ENCODE data around the gene ZNF280C. TPM values are rescaled to one million over a fixed set of nuclear protein-coding genes. Genes with fewer than 3 reads are reported as not detected.
A peak's percentile ranks its signal among the peaks of the same experiment; 100 is the strongest.

ZNF280C gene
- total RNA-seq, 6 experiments from 2014 or later, result 5.6 to 7.1 (median 6.6) TPM

GRCh38 chrX:130176354-130176776 lies 92.3 kb downstream of the ZNF280C start:
- no peak for DNase-seq
- peaks cover 30% of the 10 kb centered on the region for H3K4me1 Mint-ChIP-seq (ENCODE audit: low read depth)
- H3K4me3 Mint-ChIP-seq, result no peak overlapping the region
- H3K27ac Mint-ChIP-seq, result no peak overlapping the region
- TF ChIP-seq, protein P1, sequence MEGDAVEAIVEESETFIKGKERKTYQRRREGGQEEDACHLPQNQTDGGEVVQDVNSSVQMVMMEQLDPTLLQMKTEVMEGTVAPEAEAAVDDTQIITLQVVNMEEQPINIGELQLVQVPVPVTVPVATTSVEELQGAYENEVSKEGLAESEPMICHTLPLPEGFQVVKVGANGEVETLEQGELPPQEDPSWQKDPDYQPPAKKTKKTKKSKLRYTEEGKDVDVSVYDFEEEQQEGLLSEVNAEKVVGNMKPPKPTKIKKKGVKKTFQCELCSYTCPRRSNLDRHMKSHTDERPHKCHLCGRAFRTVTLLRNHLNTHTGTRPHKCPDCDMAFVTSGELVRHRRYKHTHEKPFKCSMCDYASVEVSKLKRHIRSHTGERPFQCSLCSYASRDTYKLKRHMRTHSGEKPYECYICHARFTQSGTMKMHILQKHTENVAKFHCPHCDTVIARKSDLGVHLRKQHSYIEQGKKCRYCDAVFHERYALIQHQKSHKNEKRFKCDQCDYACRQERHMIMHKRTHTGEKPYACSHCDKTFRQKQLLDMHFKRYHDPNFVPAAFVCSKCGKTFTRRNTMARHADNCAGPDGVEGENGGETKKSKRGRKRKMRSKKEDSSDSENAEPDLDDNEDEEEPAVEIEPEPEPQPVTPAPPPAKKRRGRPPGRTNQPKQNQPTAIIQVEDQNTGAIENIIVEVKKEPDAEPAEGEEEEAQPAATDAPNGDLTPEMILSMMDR (IDR thresholded peaks at IDR 0.05), result no peak
- H3K36me3 Mint-ChIP-seq (ENCODE audit: low read depth), result no peaks in the 10 kb centered on the region
- H3K9me3 Mint-ChIP-seq, result no peaks in the 10 kb centered on the region
- H3K27me3 Mint-ChIP-seq (ENCODE audit: insufficient read depth), result no peaks in the 10 kb centered on the region

GRCh38 chrX:130174937-130175336 lies 93.8 kb downstream of the ZNF280C start:
- H3K27me3 Mint-ChIP-seq (ENCODE audit: insufficient read depth), result no peaks in the 10 kb centered on the region
- DNase-seq, result no peak

GRCh38 chrX:130174045-130174704 lies 94.5 kb downstream of the ZNF280C start:
- Mint-ChIP-seq H3K27me3 (ENCODE audit: insufficient read depth) (no peaks in the 10 kb centered on the region), H3K4me3 (peak overlapping the region; percentile 65), H3K27ac (peak overlapping the region; percentile 91), H3K36me3 (ENCODE audit: low read depth) (no peaks in the 10 kb centered on the region), H3K9me3 (no peaks in the 10 kb centered on the region), H3K4me1 (ENCODE audit: low read depth) (peaks cover 30% of the 10 kb centered on the region)
- TF ChIP-seq, protein P1 (IDR thresholded peaks at IDR 0.05), result peak; percentile 6; the same call in 1 of the 2 replicates
- DNase-seq, result peak; percentile 78

More at GRCh38 chrX:130174937-130175336, 93.8 kb downstream of the ZNF280C start:
- H3K9me3 Mint-ChIP-seq, result no peaks in the 10 kb centered on the region
- no peaks in the 10 kb centered on the region for H3K36me3 Mint-ChIP-seq (ENCODE audit: low read depth)
- H3K4me1 Mint-ChIP-seq (ENCODE audit: low read depth), result peaks cover 30% of the 10 kb centered on the region
- H3K4me3 Mint-ChIP-seq, result no peak overlapping the region
- TF ChIP-seq, protein P1 (IDR thresholded peaks at IDR 0.05), result no peak
- no peak overlapping the region for H3K27ac Mint-ChIP-seq

GRCh38 chrX:130173190-130173895 lies 95.4 kb downstream of the ZNF280C start:
- Mint-ChIP-seq H3K4me3 (peak overlapping the region; percentile 65), H3K4me1 (ENCODE audit: low read depth) (peaks cover 30% of the 10 kb centered on the region), H3K9me3 (no peaks in the 10 kb centered on the region), H3K36me3 (ENCODE audit: low read depth) (no peaks in the 10 kb centered on the region), H3K27ac (peak overlapping the region; percentile 91), H3K27me3 (ENCODE audit: insufficient read depth) (no peaks in the 10 kb centered on the region)
- TF ChIP-seq, protein P1 (IDR thresholded peaks at IDR 0.05), result no peak
- DNase-seq, result peak; percentile 76

GRCh38 chrX:130172127-130172845 lies 96.4 kb downstream of the ZNF280C start:
- H3K27ac Mint-ChIP-seq, result peak overlapping the region; percentile 91

More at GRCh38 chrX:130172127-130172845, 96.4 kb downstream of the ZNF280C start:
- no peak for DNase-seq
- Mint-ChIP-seq H3K27me3 (ENCODE audit: insufficient read depth) (no peaks in the 10 kb centered on the region), H3K36me3 (ENCODE audit: low read depth) (no peaks in the 10 kb centered on the region), H3K4me1 (ENCODE audit: low read depth) (peaks cover 31% of the 10 kb centered on the region), H3K9me3 (no peaks in the 10 kb centered on the region), H3K4me3 (peak overlapping the region; percentile 72; the same call in 1 of the 2 replicates)
- TF ChIP-seq, protein P1 (IDR thresholded peaks at IDR 0.05), result no peak

Measured in HFFc6 (cell line).